GM12878 (cell line): ENCODE data around the gene CACNB3. TPM values are rescaled to one million over a fixed set of nuclear protein-coding genes. Genes with fewer than 3 reads are reported as not detected.
A peak's percentile ranks its signal among the peaks of the same experiment; 100 is the strongest.

Experiments used
- ATAC-seq: fragments of 200-7000 bp; cut with Tn5 transposase; 3 replicates; pipeline ENCODE4 v1.9.1; 2020; ENCODE audit warnings: mild to moderate bottlenecking, moderate library complexity
- BruUV-seq: library from RNA; stranded (reverse); fragments of 400-500 nt; replicated peaks from 2 replicates; lab custom pipeline; 2021; lab: Mats Ljungman, UMichigan
- CTCF ChIA-PET: fragments of 300-600 bp; sonication (Branson Sonifier 250); formaldehyde crosslinking; extraction: SDS; loops from one replicate; lab custom pipeline; 2021; ENCODE audit warnings: inconsistent platforms; lab: Yijun Ruan, JAX
- POLR2A ChIA-PET: fragments of 350-600 bp; formaldehyde crosslinking; extraction: SDS; loops from one replicate; lab custom pipeline; 2021; ENCODE audit warnings: inconsistent platforms; lab: Charles Lee
- RAD21 ChIA-PET: fragments of 300-600 bp; sonication (Branson Sonifier 250); formaldehyde crosslinking; loops from one replicate; lab custom pipeline; 2023; ENCODE audit warnings: antibody characterized with exemption; ENCODE audit not compliant: unreplicated experiment; lab: Charles Lee
- SMC1A ChIA-PET: fragments of 300-600 bp; sonication (Branson Sonifier 250); formaldehyde crosslinking; loops from one replicate; lab custom pipeline; 2023; ENCODE audit not compliant: unreplicated experiment, uncharacterized antibody; lab: Charles Lee
- DNase-seq: peaks from one replicate; pipeline ENCODE4 v3.0.0-alpha.2; 2011; ENCODE audit warnings: low read depth, low spot score
- FAIRE-seq: peaks from 3 replicates; lab custom pipeline; 2011; peaks lifted over from hg19 to GRCh38; lab: Jason Lieb, UNC
- H2AFZ ChIP-seq: 2 replicates; pipeline ENCODE4 v1.6.0; 2011; ENCODE audit warnings: low read depth, low read length, control low read depth; ENCODE audit not compliant: control insufficient read depth
- H3K27ac ChIP-seq: 2 replicates; pipeline ENCODE4 v1.5.1; 2011; ENCODE audit warnings: control low read depth; ENCODE audit not compliant: control insufficient read depth, insufficient read depth
- H3K27me3 ChIP-seq, 2 experiments: replicated peaks in 1 of 2; 2 replicates each; pipeline versions ENCODE4 v1.6.0 to v1.6.1; 2011; ENCODE audit warnings: low read length in 1 of 2; ENCODE audit not compliant: control insufficient read depth in 2 of 2, insufficient read depth in 2 of 2
- H3K36me3 ChIP-seq, 2 experiments: 2 replicates each; pipeline ENCODE4 v1.5.1; 2011; ENCODE audit warnings: low read length in 1 of 2; ENCODE audit not compliant: control insufficient read depth in 2 of 2, insufficient read depth in 2 of 2
- H3K4me1 ChIP-seq: 2 replicates; pipeline ENCODE4 v1.6.1; 2011; ENCODE audit warnings: mild to moderate bottlenecking, low read length, moderate library complexity, mixed read lengths; ENCODE audit not compliant: control insufficient read depth, insufficient read depth
- H3K4me2 ChIP-seq: 2 replicates; pipeline ENCODE4 v1.6.0; 2011; ENCODE audit warnings: control low read depth; ENCODE audit not compliant: control insufficient read depth, insufficient read depth
- H3K4me3 ChIP-seq: fragments of 200-600 bp; sonication (generic); 2 replicates; pipeline ENCODE4 v1.5.1; 2016
- H3K79me2 ChIP-seq: 2 replicates; pipeline ENCODE4 v1.6.0; 2011; ENCODE audit warnings: low read length; ENCODE audit not compliant: control insufficient read depth, insufficient read depth
- H3K9ac ChIP-seq: 2 replicates; pipeline ENCODE4 v1.8.0; 2011; ENCODE audit warnings: low read length, control low read depth, mixed read lengths; ENCODE audit not compliant: control insufficient read depth, insufficient read depth
- H3K9me3 ChIP-seq: replicated peaks from 3 replicates; pipeline ENCODE4 v1.5.1; 2011; ENCODE audit warnings: mild to moderate bottlenecking, low read length; ENCODE audit not compliant: control insufficient read depth, insufficient read depth
- H4K20me1 ChIP-seq: 2 replicates; pipeline ENCODE4 v1.6.0; 2011; ENCODE audit not compliant: control insufficient read depth, insufficient read depth
- BHLHE40 ChIP-seq, 2 experiments: fragments of 450-650 bp in 1 of 2; IDR thresholded peaks; 2 replicates each; pipeline ENCODE4 v1.6.1; 2011 to 2017; ENCODE audit warnings: low read depth in 2 of 2, borderline replicate concordance in 1 of 2, improper control_type of control experiment in 1 of 2, low read length in 1 of 2, mild to moderate bottlenecking in 1 of 2
- ESRRA ChIP-seq: IDR thresholded peaks from 2 replicates; pipeline ENCODE4 v1.6.1; 2012; ENCODE audit warnings: mild to moderate bottlenecking, low read length, improper control_type of control experiment
- ETV6 ChIP-seq, 2 experiments: fragments of 450-650 bp in 1 of 2; IDR thresholded peaks in 1 of 2; conservative IDR thresholded peaks in 1 of 2; 2 replicates each; pipeline ENCODE4 v1.6.1; 2014; ENCODE audit warnings: antibody characterized with exemption in 1 of 2, borderline replicate concordance in 1 of 2, low read depth in 1 of 2, mild to moderate bottlenecking in 1 of 2, moderate library complexity in 1 of 2
- HCFC1 ChIP-seq: fragments of 150-350 bp; IDR thresholded peaks from 2 replicates; pipeline ENCODE4 v1.6.1; 2014; ENCODE audit warnings: low read length
- MLLT1 ChIP-seq: fragments of 450-650 bp; IDR thresholded peaks from 2 replicates; pipeline ENCODE4 v1.6.1; 2016; ENCODE audit warnings: mild to moderate bottlenecking
- MXI1 ChIP-seq: fragments of 150-350 bp; IDR thresholded peaks from 2 replicates; pipeline ENCODE4 v1.6.1; 2011; ENCODE audit warnings: low read depth, mild to moderate bottlenecking, inconsistent platforms, low read length, improper control_type of control experiment
- NR2C2 ChIP-seq: IDR thresholded peaks from 2 replicates; pipeline ENCODE4 v1.6.1; 2011; ENCODE audit warnings: borderline replicate concordance, low read depth; ENCODE audit not compliant: control insufficient read depth, insufficient read length
- NR2F1 ChIP-seq: fragments of 450-650 bp; conservative IDR thresholded peaks from 2 replicates; pipeline ENCODE4 v1.6.1; 2017; ENCODE audit warnings: mild to moderate bottlenecking
- NRF1 ChIP-seq: conservative IDR thresholded peaks from 2 replicates; pipeline ENCODE4 v1.6.1; 2011; ENCODE audit warnings: mild to moderate bottlenecking, low read depth, low read length, improper control_type of control experiment
- TBL1XR1 ChIP-seq: IDR thresholded peaks from 2 replicates; pipeline ENCODE4 v1.6.1; 2012; ENCODE audit warnings: low read depth, low read length, improper control_type of control experiment
- TCF3 ChIP-seq: IDR thresholded peaks from 2 replicates; pipeline ENCODE4 v1.6.1; 2012; ENCODE audit warnings: low read depth, mild to moderate bottlenecking, low read length, borderline replicate concordance; ENCODE audit not compliant: insufficient read depth
- TCF7 ChIP-seq: IDR thresholded peaks from 2 replicates; pipeline ENCODE4 v1.6.1; 2014; ENCODE audit warnings: antibody characterized with exemption, borderline replicate concordance
- ZNF24 ChIP-seq: fragments of 450-650 bp; IDR thresholded peaks from 2 replicates; pipeline ENCODE4 v1.6.1; 2017; ENCODE audit warnings: antibody characterized with exemption, mild to moderate bottlenecking
- ZSCAN29 ChIP-seq: fragments of 450-650 bp; IDR thresholded peaks from 2 replicates; pipeline ENCODE4 v1.6.1; 2017; ENCODE audit warnings: mild to moderate bottlenecking, moderate library complexity
- WGBS: methylation state at CpG from one replicate; pipeline ENCODE4 v1.1.6; 2016; ENCODE audit warnings: low lambda C conversion rate; ENCODE audit not compliant: insufficient replicate concordance, insufficient coverage; ENCODE audit errors: missing lambda C conversion rate; 5-methylcytosine and 5-hydroxymethylcytosine counted together
- in situ Hi-C: fragments of 300-500 bp; cut with MboI; formaldehyde crosslinking; loops from 9 replicates; pipeline ENCODE4 v1.14.3; 2018; ENCODE audit warnings: mixed read lengths
- intact Hi-C: fragments of 100-400 bp; cut with micrococcal nuclease; formaldehyde crosslinking; loops from one replicate; pipeline ENCODE4 v1.14.2; 2022; ENCODE audit not compliant: unreplicated experiment
- polyA plus RNA-seq, 11 experiments: library from polyadenylated mRNA; depleted of rRNA in 4 of 11; unstranded in 6 of 11; stranded (reverse) in 5 of 11; fragments of >200 nt; fragmentation: Nextera tagmentation in 4 of 11; fragmentation: Illumina TruSeq in 1 of 11; extraction: Ambion mirVana in 4 of 11; extraction: Trizol in 1 of 11; gene quantifications; 1 replicate in 1 of 11; 2 replicates in 10 of 11; pipeline versions ENCODE4 v1.2.1 to v1.2.3, GENCODE V29; 2011 to 2016; ENCODE audit warnings: inconsistent platforms in 2 of 11, missing spikeins in 2 of 11, low read depth in 1 of 11
- total RNA-seq, 4 experiments: library from RNA; depleted of rRNA in 3 of 4; stranded (reverse); fragments of >200 nt in 3 of 4; fragmentation: Illumina TruSeq in 1 of 4; extraction: Trizol in 1 of 4; gene quantifications; 2 replicates each; pipeline versions ENCODE4 v1.2.1 to v1.2.3, GENCODE V29; 2013 to 2021
- TF ChIP-seq, protein P1 (sequence below): fragments of 450-650 bp; IDR thresholded peaks from 2 replicates; pipeline ENCODE4 v1.6.1; 2017; ENCODE audit warnings: low read depth, mild to moderate bottlenecking, moderate library complexity

CACNB3 gene
- total and polyA plus RNA-seq, 10 of the 15 experiments (the other 5 are each of a cell fraction or from before 2014, with no cell fraction given), result 0.78 to 5.0 (median 1.7) TPM

DNA sequence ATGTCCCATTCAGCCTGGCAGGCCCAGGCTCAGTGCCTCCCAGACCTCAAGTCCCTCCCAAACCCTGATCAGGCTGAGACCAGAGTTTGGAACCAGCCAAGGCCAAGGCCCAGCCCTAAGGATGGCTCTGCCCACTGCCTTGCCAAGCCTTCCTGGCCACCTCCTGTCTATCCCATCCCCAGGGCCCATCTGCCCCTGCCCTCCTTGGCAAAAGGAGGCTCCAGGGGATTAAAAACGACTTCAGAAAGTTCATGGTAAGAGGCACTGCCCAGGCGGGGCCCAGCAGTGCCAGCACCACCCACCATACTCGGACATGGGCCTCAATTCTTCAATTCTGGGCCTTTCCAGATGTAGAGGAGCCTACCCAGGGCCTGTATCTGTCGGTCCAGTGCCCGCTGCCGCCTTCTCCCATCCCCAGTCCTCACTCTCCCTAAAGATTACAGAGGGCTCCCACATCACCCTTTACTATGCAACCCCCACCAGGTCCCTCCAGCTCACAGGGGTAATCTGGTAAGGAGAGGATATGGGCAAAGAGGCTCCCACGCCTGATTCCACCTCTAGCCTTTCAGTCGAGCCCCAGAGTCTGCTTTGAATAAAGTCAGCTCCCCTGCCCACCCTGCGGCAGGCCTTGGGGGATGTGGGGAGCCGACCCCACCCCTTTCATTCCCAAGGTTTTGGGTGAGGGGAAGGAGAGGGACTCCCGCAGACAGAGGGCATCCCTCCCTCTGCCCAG, 30.3 kb upstream of the CACNB3 start:
- H3K79me2 ChIP-seq, result no peaks in the 10 kb centered on the region
- peak; percentile 13 for ATAC-seq
- in situ Hi-C loops, result no loop called here
- TF ChIP-seq TCF3 (no peak), ZSCAN29 (no peak), NRF1 (no peak), BHLHE40 (IDR thresholded peaks at IDR 0.05; ENCODE audit: borderline replicate concordance in 1 of 2, low read depth in 2 of 2, low read length in 1 of 2) (no peak), ETV6 (conservative IDR thresholded peaks at IDR 0.05 in 1 of 2, IDR thresholded peaks at IDR 0.05 in 1 of 2; ENCODE audit: borderline replicate concordance in 1 of 2, low read depth in 1 of 2) (no peak), TCF7 (no peak), ZNF24 (no peak), MLLT1 (no peak), NR2F1 (no peak), MXI1 (no peak), ESRRA (no peak), HCFC1 (no peak), TBL1XR1 (no peak), NR2C2 (no peak)
- TF ChIP-seq, protein P1, sequence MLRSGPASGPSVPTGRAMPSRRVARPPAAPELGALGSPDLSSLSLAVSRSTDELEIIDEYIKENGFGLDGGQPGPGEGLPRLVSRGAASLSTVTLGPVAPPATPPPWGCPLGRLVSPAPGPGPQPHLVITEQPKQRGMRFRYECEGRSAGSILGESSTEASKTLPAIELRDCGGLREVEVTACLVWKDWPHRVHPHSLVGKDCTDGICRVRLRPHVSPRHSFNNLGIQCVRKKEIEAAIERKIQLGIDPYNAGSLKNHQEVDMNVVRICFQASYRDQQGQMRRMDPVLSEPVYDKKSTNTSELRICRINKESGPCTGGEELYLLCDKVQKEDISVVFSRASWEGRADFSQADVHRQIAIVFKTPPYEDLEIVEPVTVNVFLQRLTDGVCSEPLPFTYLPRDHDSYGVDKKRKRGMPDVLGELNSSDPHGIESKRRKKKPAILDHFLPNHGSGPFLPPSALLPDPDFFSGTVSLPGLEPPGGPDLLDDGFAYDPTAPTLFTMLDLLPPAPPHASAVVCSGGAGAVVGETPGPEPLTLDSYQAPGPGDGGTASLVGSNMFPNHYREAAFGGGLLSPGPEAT, result no peak
- TF ChIP-seq, all 136 proteins: peak for 0
- CTCF ChIA-PET, result interaction anchor here (0.6 to 3.0 kb wide), 3 partner anchors 27 to 66 kb away, joined by 3 to 31 read pairs (median 3); no protein-coding TSS in a partner anchor
- no peak overlapping the region for H3K27ac ChIP-seq
- RAD21 ChIA-PET, result no interaction called here
- H3K4me3 ChIP-seq, result no peak overlapping the region
- POLR2A ChIA-PET, result no interaction called here
- SMC1A ChIA-PET, result no interaction called here
- intact Hi-C loops, result no loop called here
- no peaks in the 10 kb centered on the region for H4K20me1 ChIP-seq
- no peaks in the 10 kb centered on the region for H3K27me3 ChIP-seq
- H2AFZ ChIP-seq, result no peak overlapping the region
- no peaks in the 10 kb centered on the region for H3K4me1 ChIP-seq
- no peaks in the 10 kb centered on the region for H3K36me3 ChIP-seq
- H3K9ac ChIP-seq, result no peak overlapping the region
- no peak overlapping the region for H3K4me2 ChIP-seq
- FAIRE-seq (no peak), DNase-seq (no peak)
- WGBS, result 25% methylated on average over 11 of the region's 11 CpGs
- H3K9me3 ChIP-seq, result no peaks in the 10 kb centered on the region
- BruUV-seq, result no TSS peak
